Measurements from ENCODE around the gene ZC3H12D.

- TF ChIP-seq, protein P1, sequence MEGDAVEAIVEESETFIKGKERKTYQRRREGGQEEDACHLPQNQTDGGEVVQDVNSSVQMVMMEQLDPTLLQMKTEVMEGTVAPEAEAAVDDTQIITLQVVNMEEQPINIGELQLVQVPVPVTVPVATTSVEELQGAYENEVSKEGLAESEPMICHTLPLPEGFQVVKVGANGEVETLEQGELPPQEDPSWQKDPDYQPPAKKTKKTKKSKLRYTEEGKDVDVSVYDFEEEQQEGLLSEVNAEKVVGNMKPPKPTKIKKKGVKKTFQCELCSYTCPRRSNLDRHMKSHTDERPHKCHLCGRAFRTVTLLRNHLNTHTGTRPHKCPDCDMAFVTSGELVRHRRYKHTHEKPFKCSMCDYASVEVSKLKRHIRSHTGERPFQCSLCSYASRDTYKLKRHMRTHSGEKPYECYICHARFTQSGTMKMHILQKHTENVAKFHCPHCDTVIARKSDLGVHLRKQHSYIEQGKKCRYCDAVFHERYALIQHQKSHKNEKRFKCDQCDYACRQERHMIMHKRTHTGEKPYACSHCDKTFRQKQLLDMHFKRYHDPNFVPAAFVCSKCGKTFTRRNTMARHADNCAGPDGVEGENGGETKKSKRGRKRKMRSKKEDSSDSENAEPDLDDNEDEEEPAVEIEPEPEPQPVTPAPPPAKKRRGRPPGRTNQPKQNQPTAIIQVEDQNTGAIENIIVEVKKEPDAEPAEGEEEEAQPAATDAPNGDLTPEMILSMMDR (IDR thresholded peaks at IDR 0.05; ENCODE audit: borderline replicate concordance, extremely low read depth, low read length, poor library complexity, severe bottlenecking) = no peak
- TF ChIP-seq EZH2 (IDR thresholded peaks at IDR 0.05; ENCODE audit: borderline replicate concordance, low read depth, low read length, severe bottlenecking) = no peak
Measured at GRCh38 chr6:149477544-149477943, 7.3 kb downstream of the ZC3H12D start.
